HTERT RPE-1 (cell line): ENCODE measurements around the gene TRO.

Experiments used
- in situ Hi-C: fragments of 300-500 bp; cut with MboI; formaldehyde crosslinking; loops from 4 replicates; pipeline ENCODE4 v1.14.3; 2020; ENCODE audit warnings: low sequenced_read_pairs

The TRO gene

GRCh38 chrX:54920610-54921426 is at the start of gene TRO:
Gene TRO (plus strand): TSS chrX:54920824. CDS start chrX:54922247, 1,423 bp downstream.
- in situ Hi-C loops = no loop called here

GRCh38 chrX:54885740-54886139 is 34.9 kb upstream of the TRO start:
- in situ Hi-C loops = no loop called here

DNA sequence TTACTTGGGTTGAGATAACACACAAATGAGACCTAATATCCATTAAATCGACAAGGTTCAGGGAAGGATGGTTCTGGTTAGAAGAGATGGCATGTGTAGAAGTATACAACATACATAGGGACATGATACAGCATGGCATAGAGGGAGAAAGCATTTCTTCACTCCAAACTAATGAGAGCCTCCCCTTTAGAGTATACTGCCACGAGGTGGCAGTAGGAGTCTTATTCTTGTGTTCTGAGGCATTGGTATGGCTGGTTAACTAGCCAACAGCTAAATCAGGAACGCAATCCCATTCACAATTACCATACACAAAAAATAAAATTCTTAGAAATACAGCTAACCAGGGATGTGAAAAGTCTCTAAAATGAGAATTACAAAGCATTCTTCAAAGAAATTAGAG is 29.1 kb upstream of the TRO start:
- in situ Hi-C loops = no loop called here

GRCh38 chrX:54894159-54894558 is 26.5 kb upstream of the TRO start:
- in situ Hi-C loops = no loop called here

DNA sequence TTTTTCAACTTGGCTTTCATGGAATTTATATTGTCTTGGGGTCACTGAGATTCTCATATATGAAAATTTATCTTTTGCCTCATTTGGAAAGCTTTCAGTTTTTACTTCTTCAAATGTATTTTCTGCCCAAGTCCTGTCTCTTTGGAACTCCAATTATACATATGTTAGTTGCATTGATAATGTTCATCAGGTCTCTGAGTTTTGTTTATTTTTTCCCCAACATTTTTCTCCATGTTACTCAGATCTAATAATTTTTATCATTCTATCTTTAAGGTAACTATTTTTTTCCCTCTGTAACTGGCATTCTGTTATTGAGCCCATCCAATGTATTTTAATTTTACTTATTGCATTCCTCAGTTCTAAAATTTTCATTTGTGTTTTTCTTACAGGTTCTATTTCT is 10.7 kb upstream of the TRO start:
- in situ Hi-C loops = no loop called here

DNA sequence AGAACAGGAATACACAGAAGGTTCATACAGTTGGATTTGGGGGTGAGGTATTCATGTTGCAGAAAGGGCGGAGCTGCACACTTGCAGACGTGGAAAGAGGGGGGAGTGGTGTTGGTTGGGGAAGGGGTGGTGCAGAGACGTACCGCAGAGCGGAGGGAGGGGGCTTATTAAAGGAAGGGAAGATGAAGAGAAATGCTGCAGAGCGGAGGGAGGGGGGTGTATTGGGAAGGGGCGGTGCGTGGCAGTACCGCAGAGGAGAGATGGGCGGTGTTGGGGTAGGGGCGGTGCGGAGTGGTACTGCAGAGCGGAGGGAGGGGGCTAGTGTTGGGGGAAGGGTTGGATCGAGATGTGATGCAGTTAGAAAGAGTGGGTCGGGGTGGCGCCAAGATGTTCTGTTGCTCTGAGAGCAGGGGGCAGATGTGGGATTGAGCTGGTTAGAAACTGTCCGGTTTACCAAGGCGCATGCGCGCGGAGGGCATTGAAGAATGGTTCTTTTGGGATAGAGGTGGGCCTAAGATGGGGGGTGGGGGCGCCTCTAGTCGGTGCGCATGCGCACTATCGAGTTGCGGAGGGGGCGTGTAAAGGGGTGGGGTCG is 900 bp downstream of the TRO start:
- in situ Hi-C loops = no loop called here

- in situ Hi-C loops = no loop called here
These were observed 1.9 kb downstream of the TRO start for GRCh38 chrX:54922547-54922946.

GRCh38 chrX:54923376-54923775 is 2.8 kb downstream of the TRO start:
- in situ Hi-C loops = no loop called here

- in situ Hi-C loops = no loop called here
These were observed 6.4 kb downstream of the TRO start for GRCh38 chrX:54926978-54927377.

- in situ Hi-C loops = no loop called here
These were observed 8.3 kb downstream of the TRO start for GRCh38 chrX:54928876-54929275.

GRCh38 chrX:54930291-54931049 is 9.8 kb downstream of the TRO start:
- in situ Hi-C loops = no loop called here

DNA sequence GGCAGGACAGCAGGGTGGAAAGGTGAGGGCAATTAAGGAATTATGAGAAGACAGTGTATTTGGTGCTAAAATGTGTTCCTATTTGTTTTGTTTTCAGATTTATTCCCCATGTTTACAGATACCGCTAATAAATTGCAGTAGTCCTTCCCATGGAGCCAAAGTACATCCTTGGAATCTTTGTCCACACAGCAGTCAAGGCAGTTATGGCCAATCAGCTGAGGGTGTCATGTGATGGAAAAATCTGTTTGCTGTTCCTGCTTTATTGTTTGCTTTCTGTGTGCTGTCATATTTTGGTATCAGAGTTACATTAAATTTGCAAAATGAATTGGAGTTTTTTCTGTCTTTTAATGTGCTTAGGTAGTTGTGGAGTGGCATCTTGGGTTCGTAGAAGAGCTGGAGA is 10.5 kb downstream of the TRO start:
- in situ Hi-C loops = no loop called here

DNA sequence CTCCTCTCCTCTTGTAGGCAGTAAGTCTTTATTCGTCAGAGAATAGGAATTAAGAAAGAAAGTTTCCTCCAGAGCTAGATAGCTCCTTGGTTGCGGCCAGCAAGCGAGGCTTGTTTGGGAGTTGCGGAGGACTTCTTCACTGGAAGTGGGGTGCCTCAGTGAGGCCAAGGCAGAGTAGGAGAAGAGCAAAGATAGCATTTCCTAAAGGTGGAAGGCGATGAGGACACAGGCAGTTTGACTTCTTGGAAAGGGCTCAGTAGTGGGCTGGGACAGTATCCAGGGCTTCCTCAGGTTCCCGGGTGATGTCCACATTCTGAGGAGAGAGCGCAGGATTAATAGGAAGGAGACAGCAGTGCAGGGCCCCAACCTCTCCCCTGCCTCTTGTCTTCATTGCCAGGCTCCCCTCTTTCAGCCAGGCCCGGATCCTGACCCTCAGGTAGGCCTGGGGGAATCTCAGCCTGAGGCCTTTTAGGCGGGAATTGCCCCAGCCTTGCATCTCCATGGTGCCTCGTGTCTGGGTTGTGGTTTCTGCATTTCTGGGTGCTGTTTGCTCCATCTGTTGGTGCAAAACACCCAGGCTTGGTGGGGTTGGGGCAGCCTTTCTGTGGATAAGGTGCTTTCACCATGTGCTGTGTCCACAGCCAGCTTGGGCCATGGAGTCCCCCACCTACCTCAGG is 12.7 kb downstream of the TRO start:
- in situ Hi-C loops = no loop called here

DNA sequence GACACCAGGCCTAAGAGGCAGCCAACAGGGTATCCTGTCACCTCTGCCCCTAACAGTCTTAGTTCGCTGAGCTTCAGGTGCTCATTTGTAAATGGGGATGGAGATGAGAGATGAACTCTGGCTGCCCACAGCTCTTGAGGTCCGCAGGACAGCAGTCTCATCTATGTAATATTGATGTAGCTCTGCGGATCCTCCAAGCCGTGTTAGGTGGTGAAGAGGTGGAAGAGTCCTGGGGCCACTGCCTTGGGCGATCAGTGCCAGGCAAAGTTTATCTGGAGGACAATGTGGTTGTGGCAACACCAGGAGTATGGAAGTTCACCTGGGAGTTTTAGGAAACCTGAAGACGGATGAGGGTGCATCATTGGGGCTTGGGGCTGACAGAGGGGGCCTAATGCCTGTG is 13.4 kb downstream of the TRO start:
- in situ Hi-C loops = no loop called here

DNA sequence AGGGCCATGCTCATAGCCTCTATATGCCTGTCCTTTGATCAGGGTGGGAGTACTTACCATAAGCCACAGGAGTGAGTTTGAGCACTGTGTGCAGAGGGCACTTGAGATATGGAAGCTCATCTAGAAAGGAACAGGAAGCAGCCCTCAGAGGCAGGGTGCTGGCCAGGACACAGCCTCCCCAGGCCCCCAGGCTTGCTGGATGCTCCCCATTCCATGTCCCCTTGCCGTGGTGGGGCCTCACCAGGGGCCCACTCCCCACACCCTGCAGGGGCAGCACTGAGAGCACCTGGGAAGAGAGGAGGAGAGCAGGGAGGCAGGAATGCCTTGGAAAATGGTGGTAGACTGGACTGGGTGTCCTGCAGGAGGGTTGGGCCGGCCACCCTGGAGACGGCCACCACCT is 14.3 kb downstream of the TRO start:
- in situ Hi-C loops = no loop called here

DNA sequence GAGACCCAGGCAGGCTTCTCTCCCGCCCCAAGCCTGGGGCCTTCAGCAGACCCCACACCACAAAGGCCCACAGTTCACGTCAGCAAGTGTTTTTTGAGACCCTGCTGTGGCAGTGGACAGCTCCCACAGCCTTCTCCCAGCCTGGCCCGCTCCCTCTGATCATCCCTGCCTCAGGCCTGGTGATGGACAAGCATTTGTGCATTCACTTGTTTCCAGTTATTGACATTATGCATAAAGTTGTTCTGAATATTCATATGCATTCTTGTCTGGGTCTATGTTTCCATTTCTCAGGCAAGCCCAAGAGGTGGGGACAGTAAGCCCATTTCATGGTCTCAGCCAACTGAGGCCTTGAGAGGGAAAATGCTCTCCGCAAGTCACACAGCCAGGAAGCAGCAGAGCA is 14.7 kb downstream of the TRO start:
- in situ Hi-C loops = no loop called here

DNA sequence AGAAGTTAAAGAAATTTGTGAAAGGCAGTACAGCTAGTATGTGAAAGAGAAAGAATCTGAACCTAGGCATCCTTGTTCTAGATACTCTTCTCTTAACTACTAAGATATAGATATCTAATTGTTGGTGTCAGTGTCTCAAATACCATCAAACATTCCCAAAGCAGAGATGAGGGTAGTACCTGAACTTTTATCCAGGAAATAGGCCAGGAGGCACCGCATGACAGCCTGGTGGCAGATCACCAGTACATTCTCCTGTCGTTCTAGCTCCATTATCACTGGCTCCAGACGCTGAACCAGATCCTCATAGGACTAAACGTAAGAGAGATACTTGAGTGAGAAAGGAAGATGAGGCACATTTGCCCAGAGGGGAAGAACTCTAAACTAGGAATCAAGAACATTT is 16.8 kb downstream of the TRO start:
- in situ Hi-C loops = no loop called here

DNA sequence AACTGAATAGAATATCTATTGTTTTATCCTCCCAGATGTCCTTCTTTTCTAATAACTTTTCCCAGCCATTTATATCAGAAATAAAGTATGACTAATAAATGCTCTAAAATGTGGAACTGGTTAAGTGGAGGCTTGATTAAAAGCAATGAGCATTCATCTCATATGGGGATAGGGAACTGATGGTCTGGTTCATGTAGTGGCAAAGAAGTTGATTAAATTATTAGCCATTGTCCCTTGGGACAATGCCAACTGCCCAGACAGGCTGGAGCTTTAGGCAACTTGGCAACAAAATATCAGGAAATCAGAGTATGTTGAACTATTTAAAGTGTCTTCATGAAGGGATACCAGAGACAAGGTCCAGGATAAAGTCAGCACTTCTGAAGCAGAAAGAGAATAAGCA is 24.2 kb downstream of the TRO start:
- in situ Hi-C loops = no loop called here

DNA sequence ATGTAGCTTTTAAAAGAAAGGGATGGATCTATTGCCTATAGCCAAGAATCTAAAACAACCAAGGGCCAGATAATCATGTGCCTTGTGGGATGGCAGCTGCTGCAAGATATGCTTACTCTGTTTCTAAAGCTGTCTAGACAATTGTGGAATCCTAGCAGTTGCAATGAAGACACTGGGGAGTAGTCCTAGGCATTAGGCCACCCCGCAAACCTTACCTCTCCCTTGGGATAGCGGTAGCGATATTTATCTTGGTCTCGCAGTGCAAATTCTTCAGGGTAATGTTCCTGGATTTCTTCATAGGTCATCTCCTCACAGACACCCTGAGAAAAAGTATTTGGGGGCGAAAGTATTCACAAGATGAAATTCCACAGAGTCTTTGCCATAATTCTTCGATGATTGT is 24.6 kb downstream of the TRO start:
- in situ Hi-C loops = no loop called here

- in situ Hi-C loops = no loop called here
These were observed 30.2 kb downstream of the TRO start for GRCh38 chrX:54950730-54951375.

DNA sequence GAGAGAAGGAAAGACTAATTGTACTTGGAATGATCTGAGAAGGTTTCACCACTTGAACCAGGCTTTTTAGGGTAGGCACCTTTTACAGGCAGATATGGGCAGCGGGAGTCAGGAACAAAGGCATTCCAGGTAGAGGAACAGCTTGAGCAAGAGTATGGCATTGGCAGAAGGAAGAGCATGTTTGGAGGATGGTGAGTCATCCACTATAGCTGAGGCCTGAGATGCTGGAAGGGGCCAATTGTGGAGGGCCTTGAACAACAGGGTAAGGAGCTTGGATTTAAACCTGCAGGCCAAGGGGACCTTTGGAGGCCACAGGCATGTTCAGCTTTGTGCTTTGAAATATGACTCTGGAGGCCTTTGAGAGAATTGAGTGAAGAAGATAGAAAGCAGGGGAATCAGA is 41.1 kb downstream of the TRO start:
- in situ Hi-C loops = no loop called here
